Measurements from ENCODE around the gene MRPL41.
A peak's percentile ranks its signal among the peaks of the same experiment; 100 is the strongest.
"Not testable (repeated sequence)": the region's sequence is repeated elsewhere in the genome, so short reads cannot be mapped to it uniquely, and the experiment has no call there.

Gene MRPL41

GRCh38 chr9:137551264-137552021, at the start of gene MRPL41:
Gene MRPL41 (plus strand): TSS chr9:137551879. CDS start chr9:137552082, 203 bp downstream.
- DNase-seq (ENCODE audit: low read depth in 2 of 2): peak; percentile 79 to 86

GRCh38 chr9:137502008-137502911, 49.4 kb upstream of the MRPL41 start:
- no peak for DNase-seq (ENCODE audit: low read depth in 2 of 2)

- no peak for DNase-seq (ENCODE audit: low read depth in 2 of 2)
These were observed 47.3 kb upstream of the MRPL41 start for GRCh38 chr9:137504432-137504777.

- DNase-seq (ENCODE audit: low read depth in 2 of 2): no peak
These were observed 46.1 kb upstream of the MRPL41 start for GRCh38 chr9:137505421-137506140.

GRCh38 chr9:137506274-137506673, 45.4 kb upstream of the MRPL41 start:
- no peak for DNase-seq (ENCODE audit: low read depth in 2 of 2)

- no peak for DNase-seq (ENCODE audit: low read depth in 2 of 2)
These were observed 44.9 kb upstream of the MRPL41 start for GRCh38 chr9:137506702-137507171.

GRCh38 chr9:137509198-137509597, 42.5 kb upstream of the MRPL41 start:
- DNase-seq (ENCODE audit: low read depth in 2 of 2): no peak

- DNase-seq (ENCODE audit: low read depth in 2 of 2): not testable (repeated sequence)
These were observed 40.6 kb upstream of the MRPL41 start for GRCh38 chr9:137511126-137511525.

GRCh38 chr9:137511758-137512463, 39.8 kb upstream of the MRPL41 start:
- DNase-seq (ENCODE audit: low read depth in 2 of 2): no peak

- not testable (repeated sequence) for DNase-seq (ENCODE audit: low read depth in 2 of 2)
These were observed 38.5 kb upstream of the MRPL41 start for GRCh38 chr9:137513136-137513535.

- not testable (repeated sequence) for DNase-seq (ENCODE audit: low read depth in 2 of 2)
These were observed 37.7 kb upstream of the MRPL41 start for GRCh38 chr9:137513801-137514570.

GRCh38 chr9:137514691-137515337, 36.9 kb upstream of the MRPL41 start:
- DNase-seq (ENCODE audit: low read depth in 2 of 2): no peak

- no peak for DNase-seq (ENCODE audit: low read depth in 2 of 2)
These were observed 36.3 kb upstream of the MRPL41 start for GRCh38 chr9:137515338-137515724.

- no peak for DNase-seq (ENCODE audit: low read depth in 2 of 2)
These were observed 35.3 kb upstream of the MRPL41 start for GRCh38 chr9:137516144-137516917.

GRCh38 chr9:137518661-137519459, 32.8 kb upstream of the MRPL41 start:
- DNase-seq (ENCODE audit: low read depth in 2 of 2): not testable (repeated sequence)

- no peak for DNase-seq (ENCODE audit: low read depth in 2 of 2)
These were observed 32.1 kb upstream of the MRPL41 start for GRCh38 chr9:137519553-137519952.

GRCh38 chr9:137520614-137521404, 30.9 kb upstream of the MRPL41 start:
- no peak for DNase-seq (ENCODE audit: low read depth in 2 of 2)

Measured in activated CD4-positive, alpha-beta T cell treated with anti-CD3 and anti-CD28 coated beads for 24 hours (primary cell).